SK-N-SH (cell line): ENCODE data around the gene PSENEN. TPM values are rescaled to one million over a fixed set of nuclear protein-coding genes. Genes with fewer than 3 reads are reported as not detected.

Experiments
- CTCF ChIA-PET: fragments of 300-600, 350-600 bp; formaldehyde crosslinking; extraction: SDS; loops from one replicate; lab custom pipeline; 2021; lab: Yijun Ruan, JAX
- POLR2A ChIA-PET: fragments of 350-600 bp; sonication (Branson Sonifier 250); formaldehyde crosslinking; extraction: SDS; loops from one replicate; lab custom pipeline; 2020; ENCODE audit warnings: antibody characterized with exemption, inconsistent platforms; lab: Yijun Ruan, JAX
- DNase-seq: peaks from one replicate; pipeline ENCODE4 v3.0.0; 2012
- H2AFZ ChIP-seq: fragments of 200-600 bp; sonication (generic); 2 replicates; pipeline ENCODE4 v1.8.1; 2016; ENCODE audit warnings: antibody characterized with exemption, mild to moderate bottlenecking, low read depth
- H3F3A ChIP-seq: fragments of 200-600 bp; sonication (generic); replicated peaks from 2 replicates; pipeline ENCODE3; 2016; ENCODE audit warnings: antibody characterized with exemption, mild to moderate bottlenecking; ENCODE audit not compliant: insufficient read depth
- H3K27ac ChIP-seq, 2 experiments: fragments of 200-500 bp in 1 of 2; fragments of 200-600 bp in 1 of 2; sonication (Bioruptor generic) in 1 of 2; sonication (generic), shearing (Covaris generic) in 1 of 2; 2 replicates each; pipeline versions ENCODE4 v1.5.1 to v1.6.1; 2014 to 2016; ENCODE audit warnings: low read depth in 2 of 2, inconsistent platforms in 1 of 2, low read length in 1 of 2, mild to moderate bottlenecking in 1 of 2, mixed read lengths in 1 of 2
- H3K27me3 ChIP-seq: fragments of 200-600 bp; sonication (generic), shearing (Covaris generic); 2 replicates; pipeline ENCODE4 v1.6.1; 2016; ENCODE audit warnings: mixed run types; ENCODE audit not compliant: insufficient read depth
- H3K36me3 ChIP-seq, 2 experiments: fragments of 200-500 bp in 1 of 2; fragments of 200-600 bp in 1 of 2; sonication (Bioruptor generic) in 1 of 2; sonication (generic) in 1 of 2; replicated peaks in 1 of 2; 2 replicates each; pipeline versions ENCODE3 to v1.5.1; 2014 to 2016; ENCODE audit warnings: low read length in 1 of 2, mild to moderate bottlenecking in 1 of 2; ENCODE audit not compliant: insufficient read depth in 2 of 2, control insufficient read depth in 1 of 2
- H3K4me1 ChIP-seq, 2 experiments: fragments of 200-500 bp in 1 of 2; fragments of 200-600 bp in 1 of 2; sonication (Bioruptor generic) in 1 of 2; sonication (generic), shearing (Covaris generic) in 1 of 2; 2 replicates each; pipeline versions ENCODE4 v1.5.1 to v1.6.1; 2014 to 2016; ENCODE audit warnings: low read depth in 1 of 2, low read length in 1 of 2, mixed run types in 1 of 2; ENCODE audit not compliant: insufficient read depth in 2 of 2, control insufficient read depth in 1 of 2
- H3K4me2 ChIP-seq: fragments of 200-600 bp; sonication (generic), shearing (Covaris generic); 2 replicates; pipeline ENCODE4 v1.6.1; 2017; ENCODE audit warnings: mixed run types
- H3K4me3 ChIP-seq, 2 experiments: fragments of 200-500 bp in 1 of 2; fragments of 200-600 bp in 1 of 2; sonication (Bioruptor generic) in 1 of 2; sonication (generic), shearing (Covaris generic) in 1 of 2; 2 replicates each; pipeline versions ENCODE4 v1.5.1 to v1.8.1; 2014 to 2016; ENCODE audit warnings: low read depth in 2 of 2, inconsistent platforms in 1 of 2, low read length in 1 of 2, mild to moderate bottlenecking in 1 of 2, mixed read lengths in 1 of 2, moderate library complexity in 1 of 2
- H3K79me2 ChIP-seq: fragments of 200-600 bp; sonication (generic); 2 replicates; pipeline ENCODE4 v1.8.1; 2017; ENCODE audit warnings: mild to moderate bottlenecking; ENCODE audit not compliant: insufficient read depth
- H3K9ac ChIP-seq: fragments of 200-600 bp; sonication (generic); 2 replicates; pipeline ENCODE4 v1.6.1; 2017; ENCODE audit warnings: mixed run types
- H3K9me2 ChIP-seq: fragments of 200-600 bp; sonication (generic); 2 replicates; pipeline ENCODE4 v1.6.1; 2017; ENCODE audit warnings: mixed run types
- H3K9me3 ChIP-seq: fragments of 200-600 bp; sonication (generic); 2 replicates; pipeline ENCODE4 v1.6.1; 2017; ENCODE audit warnings: mixed run types, mild to moderate bottlenecking, moderate library complexity
- H4K20me1 ChIP-seq: fragments of 200-600 bp; sonication (generic); 2 replicates; pipeline ENCODE4 v1.6.1; 2017; ENCODE audit warnings: mild to moderate bottlenecking, mixed run types; ENCODE audit not compliant: insufficient read depth
- CTCF ChIP-seq: fragments of 200-600 bp; sonication (generic); IDR thresholded peaks from 2 replicates; pipeline ENCODE4 v1.6.1; 2017; ENCODE audit warnings: antibody characterized with exemption, mild to moderate bottlenecking, moderate library complexity
- ELF1 ChIP-seq: IDR thresholded peaks from 2 replicates; pipeline ENCODE4 v1.4.0; 2012
- EP300 ChIP-seq, 2 experiments: IDR thresholded peaks; 2 replicates each; pipeline versions ENCODE4 v1.4.0 to v1.6.1; 2012; ENCODE audit warnings: borderline replicate concordance in 1 of 2, low read depth in 1 of 2, low read length in 1 of 2
- GABPA ChIP-seq: IDR thresholded peaks from 2 replicates; pipeline ENCODE4 v1.4.0; 2012; ENCODE audit warnings: low read depth, mild to moderate bottlenecking
- GATA2 ChIP-seq: sonication (generic); formaldehyde crosslinking; IDR thresholded peaks from 2 replicates; pipeline ENCODE4 v1.5.0; 2020; ENCODE audit warnings: mild to moderate bottlenecking, missing genetic modification reagents
- IRF3 ChIP-seq: fragments of 150-350 bp; IDR thresholded peaks from 2 replicates; pipeline ENCODE4 v1.6.1; 2016; ENCODE audit warnings: mild to moderate bottlenecking, low read depth, low read length
- MXI1 ChIP-seq: IDR thresholded peaks from 2 replicates; pipeline ENCODE4 v1.6.1; 2012; ENCODE audit warnings: mild to moderate bottlenecking, low read depth, low read length, improper control_type of control experiment
- NFIC ChIP-seq: IDR thresholded peaks from 2 replicates; pipeline ENCODE4 v1.4.0; 2012; ENCODE audit warnings: borderline replicate concordance
- NRF1 ChIP-seq: IDR thresholded peaks from 2 replicates; pipeline ENCODE4 v1.6.1; 2012; ENCODE audit warnings: low read depth, mild to moderate bottlenecking, low read length
- PBX3 ChIP-seq: IDR thresholded peaks from 2 replicates; pipeline ENCODE4; 2012
- RAD21 ChIP-seq: IDR thresholded peaks from 2 replicates; pipeline ENCODE4 v1.6.1; 2012; ENCODE audit warnings: mild to moderate bottlenecking, low read length
- RCOR1 ChIP-seq: fragments of 150-350 bp; IDR thresholded peaks from 2 replicates; pipeline ENCODE4 v1.6.1; 2017; ENCODE audit warnings: antibody characterized with exemption, low read length
- REST ChIP-seq: IDR thresholded peaks from 2 replicates; pipeline ENCODE4 v1.6.1; 2012; ENCODE audit warnings: mild to moderate bottlenecking, low read depth, low read length, moderate library complexity
- RFX5 ChIP-seq: IDR thresholded peaks from 2 replicates; pipeline ENCODE4 v1.6.1; 2012; ENCODE audit warnings: mild to moderate bottlenecking, improper control_type of control experiment, low read length
- RXRA ChIP-seq: IDR thresholded peaks from 2 replicates; pipeline ENCODE4 v1.4.0; 2012; ENCODE audit warnings: low read depth, mild to moderate bottlenecking, borderline replicate concordance
- SIN3A ChIP-seq: IDR thresholded peaks from 2 replicates; pipeline ENCODE4 v1.6.1; 2012; ENCODE audit warnings: low read depth, mild to moderate bottlenecking, low read length, moderate library complexity, borderline replicate concordance
- TAF1 ChIP-seq: IDR thresholded peaks from 2 replicates; pipeline ENCODE4 v1.6.1; 2012; ENCODE audit warnings: low read depth, mild to moderate bottlenecking, low read length, moderate library complexity, borderline replicate concordance
- TCF12 ChIP-seq: IDR thresholded peaks from 2 replicates; pipeline ENCODE4 v1.4.0; 2012
- USF2 ChIP-seq: fragments of 150-350 bp; IDR thresholded peaks from 2 replicates; pipeline ENCODE4 v1.6.1; 2017; ENCODE audit warnings: antibody characterized with exemption, low read length, low read depth, borderline replicate concordance
- ZBTB33 ChIP-seq: IDR thresholded peaks from 2 replicates; pipeline ENCODE4 v1.4.0; 2012; ENCODE audit warnings: low read depth, borderline replicate concordance
- WGBS: methylation state at CpG from one replicate; pipeline ENCODE4 v1.1.6; 2017; ENCODE audit warnings: low lambda C conversion rate; 5-methylcytosine and 5-hydroxymethylcytosine counted together
- polyA plus RNA-seq, 3 experiments: library from polyadenylated mRNA; depleted of rRNA; stranded (reverse); fragments of >200 nt; gene quantifications; 2 replicates each; pipeline ENCODE4 v1.2.3, GENCODE V29; 2012

Gene PSENEN
- polyA plus RNA-seq, 1 of the 3 experiments (the other 2 are of a cell fraction): 99.2 TPM

GRCh38 chr19:35734273-35734672 lies 11.2 kb upstream of the PSENEN start:
- 97% methylated on average over 8 of the region's 8 CpGs for WGBS
- peaks cover 4 to 79% of the 10 kb centered on the region in 2 experiments for H3K36me3 ChIP-seq
- H3K4me1 ChIP-seq: no peaks in the 10 kb centered on the region; a peak in 1 of 4 replicates
- no peak for DNase-seq
- ChIA-PET POLR2A (no interaction called here), CTCF (interaction anchor here (1.0 kb wide), 1 partner anchor 86 kb away, joined by 3 read pairs; no protein-coding TSS in a partner anchor)
- no peak overlapping the region for H3K9ac ChIP-seq
- no peaks in the 10 kb centered on the region for H3K9me2 ChIP-seq
- H3K79me2 ChIP-seq: no peaks in the 10 kb centered on the region
- H3K27ac ChIP-seq: no peak overlapping the region
- no peaks in the 10 kb centered on the region for H3K27me3 ChIP-seq
- no peak overlapping the region for H2AFZ ChIP-seq
- H4K20me1 ChIP-seq: no peaks in the 10 kb centered on the region
- H3K4me2 ChIP-seq: no peak overlapping the region
- no peaks in the 10 kb centered on the region for H3F3A ChIP-seq
- no peaks in the 10 kb centered on the region for H3K9me3 ChIP-seq
- TF ChIP-seq GABPA (no peak), ZBTB33 (no peak), NFIC (no peak), IRF3 (no peak), ELF1 (no peak), RAD21 (no peak), NRF1 (no peak), USF2 (no peak), EP300 (IDR thresholded peaks at IDR 0.05; ENCODE audit: borderline replicate concordance in 1 of 2, low read depth in 1 of 2, low read length in 1 of 2) (no peak), REST (no peak), TCF12 (no peak), RFX5 (no peak), TAF1 (no peak), RXRA (no peak), MXI1 (no peak), GATA2 (CRISPR knock-in tag) (no peak), PBX3 (no peak), CTCF (no peak), SIN3A (no peak), RCOR1 (no peak)
- no peak overlapping the region for H3K4me3 ChIP-seq
